Osteoblast (primary cell): ENCODE measurements around the gene NFIA. TPM values are rescaled to one million over a fixed set of nuclear protein-coding genes. Genes with fewer than 3 reads are reported as not detected.
A peak's percentile ranks its signal among the peaks of the same experiment; 100 is the strongest.

ENCODE experiments used
- DNase-seq: peaks from one replicate; pipeline ENCODE4 v3.0.0; 2011; ENCODE audit warnings: low spot score, mixed read lengths; ENCODE audit not compliant: insufficient read length; ENCODE audit errors: missing footprints
- H2AFZ ChIP-seq: 2 replicates; pipeline ENCODE4 v1.6.0; 2011; ENCODE audit warnings: mild to moderate bottlenecking, low read length
- H3K27ac ChIP-seq: 2 replicates; pipeline ENCODE4 v1.5.1; 2011; ENCODE audit warnings: mild to moderate bottlenecking, low read depth, low read length, moderate library complexity
- H3K27me3 ChIP-seq: 2 replicates; pipeline ENCODE4 v1.6.0; 2012; ENCODE audit warnings: mild to moderate bottlenecking, control low read depth, inconsistent platforms, low read length, moderate library complexity; ENCODE audit not compliant: insufficient read depth
- H3K36me3 ChIP-seq: 2 replicates; pipeline ENCODE4 v1.5.1; 2011; ENCODE audit warnings: mild to moderate bottlenecking, low read length, control low read depth, moderate library complexity; ENCODE audit not compliant: insufficient read depth
- H3K4me1 ChIP-seq: 2 replicates; pipeline ENCODE4 v1.5.1; 2011; ENCODE audit warnings: mild to moderate bottlenecking, low read length, control low read depth, moderate library complexity; ENCODE audit not compliant: insufficient read depth
- H3K4me2 ChIP-seq: 2 replicates; pipeline ENCODE4 v1.6.0; 2011; ENCODE audit warnings: mild to moderate bottlenecking, low read length; ENCODE audit not compliant: insufficient read depth
- H3K4me3 ChIP-seq: fragments of 200-600 bp; sonication (generic); 3 replicates; pipeline ENCODE4 v1.5.1; 2012; ENCODE audit warnings: mild to moderate bottlenecking, low read length, inconsistent platforms; ENCODE audit not compliant: insufficient read depth
- H3K79me2 ChIP-seq: 2 replicates; pipeline ENCODE4 v1.6.0; 2012; ENCODE audit warnings: mild to moderate bottlenecking, low read length, control low read depth, inconsistent platforms; ENCODE audit not compliant: insufficient read depth
- H3K9me3 ChIP-seq: 2 replicates; pipeline ENCODE4 v1.5.1; 2011; ENCODE audit warnings: low read depth, low read length, control low read depth
- H4K20me1 ChIP-seq: 2 replicates; pipeline ENCODE4 v1.6.0; 2012; ENCODE audit warnings: mild to moderate bottlenecking, low read length, control low read depth; ENCODE audit not compliant: insufficient read depth
- total RNA-seq: library from RNA; depleted of rRNA; stranded (reverse); fragments of >200 nt; gene quantifications from 2 replicates; pipeline ENCODE4 v1.2.3, GENCODE V29; 2012
- TF ChIP-seq, protein P1 (sequence below): IDR thresholded peaks from 2 replicates; pipeline ENCODE4 v1.5.1; 2011; ENCODE audit warnings: mild to moderate bottlenecking, low read depth, low read length, moderate library complexity; ENCODE audit errors: extremely low read depth

The NFIA gene
- total RNA-seq, 1 donor = 7.2 TPM

DNA sequence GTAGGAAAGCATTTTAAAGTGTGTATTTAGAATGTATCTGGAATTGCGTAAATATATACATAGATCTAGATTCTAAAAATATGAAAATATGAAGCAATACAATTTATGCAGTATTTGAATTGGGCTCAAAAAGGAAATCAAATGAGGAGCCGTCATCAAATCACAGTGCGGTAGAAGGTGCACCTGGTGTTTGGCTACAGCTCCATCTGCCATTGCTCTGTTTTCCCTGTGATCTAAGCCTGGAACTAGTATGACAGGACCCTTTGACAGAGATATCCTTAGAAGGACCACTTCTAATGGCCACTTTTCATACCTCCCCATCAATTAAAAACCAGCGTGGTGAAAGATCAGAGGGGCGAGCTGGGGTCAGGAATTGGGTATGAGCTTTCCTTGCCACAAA lies 202.6 kb downstream of the NFIA start:
- TF ChIP-seq, protein P1, sequence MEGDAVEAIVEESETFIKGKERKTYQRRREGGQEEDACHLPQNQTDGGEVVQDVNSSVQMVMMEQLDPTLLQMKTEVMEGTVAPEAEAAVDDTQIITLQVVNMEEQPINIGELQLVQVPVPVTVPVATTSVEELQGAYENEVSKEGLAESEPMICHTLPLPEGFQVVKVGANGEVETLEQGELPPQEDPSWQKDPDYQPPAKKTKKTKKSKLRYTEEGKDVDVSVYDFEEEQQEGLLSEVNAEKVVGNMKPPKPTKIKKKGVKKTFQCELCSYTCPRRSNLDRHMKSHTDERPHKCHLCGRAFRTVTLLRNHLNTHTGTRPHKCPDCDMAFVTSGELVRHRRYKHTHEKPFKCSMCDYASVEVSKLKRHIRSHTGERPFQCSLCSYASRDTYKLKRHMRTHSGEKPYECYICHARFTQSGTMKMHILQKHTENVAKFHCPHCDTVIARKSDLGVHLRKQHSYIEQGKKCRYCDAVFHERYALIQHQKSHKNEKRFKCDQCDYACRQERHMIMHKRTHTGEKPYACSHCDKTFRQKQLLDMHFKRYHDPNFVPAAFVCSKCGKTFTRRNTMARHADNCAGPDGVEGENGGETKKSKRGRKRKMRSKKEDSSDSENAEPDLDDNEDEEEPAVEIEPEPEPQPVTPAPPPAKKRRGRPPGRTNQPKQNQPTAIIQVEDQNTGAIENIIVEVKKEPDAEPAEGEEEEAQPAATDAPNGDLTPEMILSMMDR = no peak
- peaks cover 3% of the 10 kb centered on the region for H3K27me3 ChIP-seq
- DNase-seq = no peak
- H3K9me3 ChIP-seq = no peaks in the 10 kb centered on the region
- no peak overlapping the region for H3K4me3 ChIP-seq
- no peaks in the 10 kb centered on the region for H3K79me2 ChIP-seq
- H3K4me1 ChIP-seq = peaks cover 30% of the 10 kb centered on the region
- no peak overlapping the region for H2AFZ ChIP-seq
- H3K4me2 ChIP-seq = no peak overlapping the region
- H4K20me1 ChIP-seq = no peaks in the 10 kb centered on the region
- no peaks in the 10 kb centered on the region for H3K36me3 ChIP-seq
- H3K27ac ChIP-seq = peak overlapping the region; percentile 15

DNA sequence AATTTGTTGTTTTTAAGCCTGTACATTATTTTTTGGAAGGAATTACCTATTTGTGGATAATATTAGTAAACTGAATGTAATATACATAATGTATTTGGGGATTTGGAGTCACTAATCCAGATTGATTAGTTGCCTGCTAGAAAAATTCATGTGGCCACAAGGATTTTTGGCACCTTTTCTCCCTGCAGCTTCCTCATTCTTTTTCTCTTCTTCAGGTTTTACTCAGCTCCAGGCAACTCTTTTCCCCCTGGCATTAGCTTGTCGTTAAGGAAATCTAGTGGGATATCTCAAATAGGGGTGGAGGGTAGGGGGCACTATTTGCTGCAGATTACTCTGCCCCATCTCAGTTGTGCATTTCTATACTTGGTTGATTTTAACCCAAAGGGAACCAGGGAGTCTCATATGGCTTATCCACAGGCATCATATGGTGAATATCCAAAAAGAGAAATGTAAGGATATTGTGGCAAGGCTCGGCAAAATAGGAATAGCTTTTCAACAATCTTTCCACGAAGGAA lies 203.1 kb downstream of the NFIA start:
- no peaks in the 10 kb centered on the region for H4K20me1 ChIP-seq
- TF ChIP-seq, protein P1 = no peak
- H3K27me3 ChIP-seq = peaks cover 3% of the 10 kb centered on the region
- no peak overlapping the region for H3K4me3 ChIP-seq
- peak overlapping the region; percentile 15 for H3K27ac ChIP-seq
- H3K9me3 ChIP-seq = no peaks in the 10 kb centered on the region
- no peak overlapping the region for H3K4me2 ChIP-seq
- DNase-seq = no peak
- no peaks in the 10 kb centered on the region for H3K36me3 ChIP-seq
- H3K4me1 ChIP-seq = peaks cover 30% of the 10 kb centered on the region
- no peaks in the 10 kb centered on the region for H3K79me2 ChIP-seq
- no peak overlapping the region for H2AFZ ChIP-seq

DNA sequence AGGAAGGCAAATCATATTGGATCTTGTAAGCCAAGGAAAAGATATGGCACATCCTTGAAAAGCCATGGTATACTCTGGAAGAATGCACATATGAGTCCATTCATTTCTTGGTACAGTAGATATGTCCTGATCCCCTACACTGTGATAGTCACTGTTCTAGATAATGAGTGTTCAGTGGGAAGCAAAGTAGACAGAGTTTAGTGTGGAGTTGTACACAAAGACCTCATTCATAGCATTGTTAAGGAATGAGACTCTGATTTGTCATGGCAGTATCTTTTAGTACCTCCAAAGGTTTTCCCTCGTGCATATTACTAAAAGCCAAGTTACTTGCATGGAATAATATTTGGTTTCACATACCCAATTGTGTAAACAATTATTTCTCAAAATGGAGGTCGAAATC lies 204.7 kb downstream of the NFIA start:
- H3K27me3 ChIP-seq = peaks cover 3% of the 10 kb centered on the region
- no peaks in the 10 kb centered on the region for H3K79me2 ChIP-seq
- H3K27ac ChIP-seq = peak overlapping the region; percentile 92
- H3K4me1 ChIP-seq = peaks cover 30% of the 10 kb centered on the region
- TF ChIP-seq, protein P1 = no peak
- H3K36me3 ChIP-seq = no peaks in the 10 kb centered on the region
- H4K20me1 ChIP-seq = no peaks in the 10 kb centered on the region
- peak; percentile 34 for DNase-seq
- no peak overlapping the region for H2AFZ ChIP-seq
- no peaks in the 10 kb centered on the region for H3K9me3 ChIP-seq
- H3K4me2 ChIP-seq = peak overlapping the region; percentile 43
- no peak overlapping the region for H3K4me3 ChIP-seq

DNA sequence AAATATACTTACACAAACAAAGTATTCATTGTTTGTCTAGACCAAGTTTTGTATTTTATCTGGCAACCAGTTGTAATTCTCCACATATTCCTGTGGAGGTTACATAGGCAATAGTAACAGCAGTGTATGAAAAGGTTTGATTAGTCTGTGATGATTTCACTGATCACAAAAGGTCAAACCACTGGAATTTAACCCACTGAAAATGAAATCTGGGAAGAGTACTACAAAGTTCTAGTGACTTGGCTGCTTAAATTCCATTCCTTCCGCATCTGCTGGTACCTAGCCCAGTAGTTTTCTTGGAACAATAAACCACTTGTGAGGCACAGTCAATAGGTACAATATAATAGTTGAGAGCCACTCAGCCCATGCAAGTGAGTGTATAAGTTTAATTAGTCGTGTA lies 205.4 kb downstream of the NFIA start:
- Histone ChIP-seq H3K27me3 (peaks cover 3% of the 10 kb centered on the region), H3K79me2 (no peaks in the 10 kb centered on the region), H3K9me3 (no peaks in the 10 kb centered on the region), H3K4me3 (no peak overlapping the region), H3K4me2 (peak overlapping the region; percentile 5), H2AFZ (no peak overlapping the region), H3K4me1 (peaks cover 30% of the 10 kb centered on the region), H3K36me3 (no peaks in the 10 kb centered on the region), H3K27ac (peak overlapping the region; percentile 92), H4K20me1 (no peaks in the 10 kb centered on the region)
- TF ChIP-seq, protein P1 = no peak
- peak; percentile 70 for DNase-seq
